HG03571 (cell line): ENCODE data around the gene RAI14.
"Not testable (repeated sequence)": the region's sequence is repeated elsewhere in the genome, so short reads cannot be mapped to it uniquely, and the experiment has no call there.

Experiments used
- ATAC-seq: cut with Tn5 transposase; IDR thresholded peaks from one replicate; pipeline ENCODE4 v1.9.1; 2021; ENCODE audit not compliant: unreplicated experiment

The RAI14 gene

DNA sequence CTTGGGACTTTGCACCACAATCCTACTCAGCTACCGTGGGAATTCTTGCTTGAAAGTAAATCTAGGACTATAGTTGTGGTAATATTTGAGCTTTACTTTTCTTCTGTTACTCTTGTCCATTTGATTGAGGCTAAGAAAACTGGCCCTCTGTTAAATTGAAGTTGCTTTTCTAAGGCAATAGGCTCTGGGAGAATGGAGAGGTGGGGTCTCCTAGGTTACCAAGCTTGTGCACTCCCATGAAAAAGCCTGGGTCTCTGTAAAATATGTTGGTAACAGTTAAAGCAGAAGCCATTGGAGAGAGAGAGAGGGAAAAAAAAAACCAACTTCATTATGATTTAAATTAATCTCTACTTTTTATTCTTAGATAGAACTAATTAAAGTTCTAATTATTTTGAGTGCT is 68.6 kb downstream of the RAI14 start:
- no peak for ATAC-seq

DNA sequence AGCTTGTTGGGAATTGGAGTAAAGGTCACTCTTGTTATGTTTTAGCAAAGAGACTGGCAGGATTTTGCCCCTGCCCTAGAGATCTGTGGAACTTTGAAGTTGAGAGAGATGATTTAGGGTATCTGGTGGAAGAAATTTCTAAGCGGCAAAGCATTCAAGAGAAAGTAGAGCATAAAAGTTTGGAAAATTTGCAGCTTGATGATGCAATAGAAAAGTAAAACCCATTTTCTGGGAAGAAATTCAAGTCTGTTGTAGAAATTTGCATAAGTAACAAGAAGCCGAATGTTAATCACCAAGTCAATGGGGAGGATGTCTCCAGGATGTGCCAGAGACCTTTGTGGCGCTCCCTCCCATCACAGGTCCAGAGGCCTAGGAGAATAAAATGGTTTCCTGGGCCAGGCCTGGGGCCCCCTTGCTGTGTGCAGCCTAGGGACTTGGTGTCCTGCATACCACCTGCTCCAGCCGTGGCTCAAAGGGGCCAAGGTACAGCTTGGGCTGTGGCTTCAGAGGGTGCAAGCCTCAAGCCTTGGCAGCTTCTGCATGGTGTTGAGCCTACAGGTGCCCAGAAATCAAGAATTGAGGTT is 71.1 kb downstream of the RAI14 start:
- ATAC-seq, result not testable (repeated sequence)

DNA sequence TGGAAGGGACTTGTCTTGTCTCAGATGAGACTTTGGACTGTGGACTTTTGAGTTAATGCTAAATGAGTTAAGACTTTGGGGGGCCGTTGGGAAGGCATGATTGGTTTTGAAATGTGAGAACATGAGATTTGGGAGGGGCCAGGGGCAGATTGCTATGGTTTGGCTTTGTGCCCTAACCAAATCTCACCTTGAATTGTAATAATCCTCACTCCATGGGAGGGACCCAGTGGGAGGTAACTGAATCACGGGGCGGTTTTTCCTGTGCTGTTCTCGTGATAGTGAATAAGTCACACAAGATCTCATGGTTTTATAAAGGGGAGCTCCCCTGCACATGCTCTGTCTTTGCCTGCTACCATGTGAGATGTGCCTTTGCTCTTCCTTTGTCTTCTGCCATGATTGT is 72.1 kb downstream of the RAI14 start:
- ATAC-seq, result no peak

DNA sequence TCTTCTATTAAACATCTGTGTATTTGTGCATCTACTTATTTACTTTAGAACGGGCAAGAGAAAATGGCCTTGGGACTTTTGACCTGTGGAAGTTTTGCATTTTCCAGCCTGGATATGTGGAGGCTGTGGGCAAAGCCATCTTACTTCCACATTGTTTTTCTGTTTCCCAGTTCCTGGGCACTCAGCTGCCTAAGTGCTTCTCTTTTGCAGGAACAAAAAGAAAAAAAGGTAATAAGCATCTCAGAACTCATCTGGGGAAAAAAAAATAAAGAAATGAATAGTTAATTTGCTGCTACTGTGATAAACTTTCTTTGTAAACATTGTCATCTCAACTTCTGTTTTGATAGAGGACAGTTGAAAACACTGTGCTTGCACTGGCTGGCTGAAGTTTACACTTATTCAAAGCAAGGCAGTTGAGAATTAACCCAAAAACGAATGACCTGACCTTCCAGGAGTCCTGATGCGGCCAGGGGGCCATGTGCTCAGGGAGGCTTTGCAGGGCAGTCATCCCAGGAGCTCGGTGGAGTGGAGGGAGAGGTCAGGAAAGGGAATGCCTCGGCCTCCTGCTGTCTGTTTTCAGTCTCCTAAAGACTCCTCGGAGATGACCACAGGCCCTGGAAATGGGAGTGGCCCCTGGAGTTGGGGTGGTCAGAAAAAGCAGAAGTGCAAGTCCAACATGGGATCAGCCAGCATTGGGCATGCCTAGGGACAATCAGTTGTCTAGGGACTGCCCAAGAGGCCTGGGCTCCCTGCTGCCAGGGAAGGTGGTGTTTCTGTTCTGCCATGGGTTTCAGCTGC is 75.5 kb downstream of the RAI14 start:
- ATAC-seq, result no peak

DNA sequence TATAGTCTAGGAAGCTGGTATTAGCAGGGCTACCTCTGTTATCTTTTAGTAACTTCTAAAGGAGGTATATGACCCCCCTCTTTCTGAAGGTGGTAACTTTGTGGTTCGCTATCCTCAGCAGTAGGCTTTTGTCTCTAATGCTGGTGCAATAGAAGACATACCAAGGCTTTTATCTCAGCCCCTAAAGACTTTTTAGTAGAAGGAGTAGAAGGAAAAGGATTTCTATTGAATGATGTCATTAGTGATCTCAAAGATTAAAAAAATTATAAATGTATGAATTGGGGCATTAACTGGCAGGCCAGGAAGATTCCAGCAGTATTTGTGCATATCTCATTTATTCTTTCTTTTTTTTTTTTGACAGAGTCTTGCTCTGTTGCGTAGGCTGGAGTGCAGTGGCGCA is 78.2 kb downstream of the RAI14 start:
- no peak for ATAC-seq

GRCh38 chr5:34735491-34736426 is 79.6 kb downstream of the RAI14 start:
- ATAC-seq, result no peak

GRCh38 chr5:34736445-34737115 is 80.5 kb downstream of the RAI14 start:
- no peak for ATAC-seq

DNA sequence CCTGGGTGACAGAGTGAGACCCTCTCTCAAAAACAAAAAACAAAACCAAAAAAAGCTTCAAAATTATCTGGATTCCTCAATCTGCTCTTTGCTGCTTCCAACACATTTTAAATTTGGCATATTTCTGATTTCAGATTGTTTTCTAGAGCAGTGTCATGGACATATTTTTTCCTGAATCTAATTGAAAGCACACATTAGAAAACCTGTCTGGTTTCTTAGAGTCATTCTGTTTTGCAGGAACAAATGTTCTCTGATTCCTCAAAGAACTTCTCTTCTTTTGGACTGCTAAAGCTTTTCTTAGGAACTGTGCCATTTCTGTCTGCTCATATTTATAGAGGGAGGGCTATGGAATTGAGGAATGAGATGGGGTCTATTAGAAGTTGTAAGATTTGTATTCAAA is 81.6 kb downstream of the RAI14 start:
- ATAC-seq, result no peak

GRCh38 chr5:34738381-34738780 is 82.3 kb downstream of the RAI14 start:
- no peak for ATAC-seq

DNA sequence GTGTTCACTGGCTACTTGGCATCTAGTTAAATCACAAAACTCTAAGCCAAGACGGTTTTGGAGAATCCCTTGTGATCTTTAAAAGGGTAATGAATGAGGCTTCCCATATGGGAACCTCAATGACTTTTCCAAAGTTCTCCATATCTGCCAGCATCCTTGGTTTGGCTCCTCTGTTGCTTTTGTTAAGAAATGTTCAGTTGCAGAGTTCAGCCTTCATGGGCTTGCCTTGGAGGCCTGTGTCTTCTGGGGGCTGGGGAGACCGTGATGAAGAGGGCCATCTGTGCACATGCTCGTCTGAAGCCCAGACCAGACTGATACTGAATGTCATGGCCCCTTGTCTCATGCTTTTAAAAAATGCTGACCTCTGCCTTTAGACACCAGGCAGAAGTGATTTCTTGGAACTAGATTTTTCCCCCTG is 84.3 kb downstream of the RAI14 start:
- no peak for ATAC-seq

DNA sequence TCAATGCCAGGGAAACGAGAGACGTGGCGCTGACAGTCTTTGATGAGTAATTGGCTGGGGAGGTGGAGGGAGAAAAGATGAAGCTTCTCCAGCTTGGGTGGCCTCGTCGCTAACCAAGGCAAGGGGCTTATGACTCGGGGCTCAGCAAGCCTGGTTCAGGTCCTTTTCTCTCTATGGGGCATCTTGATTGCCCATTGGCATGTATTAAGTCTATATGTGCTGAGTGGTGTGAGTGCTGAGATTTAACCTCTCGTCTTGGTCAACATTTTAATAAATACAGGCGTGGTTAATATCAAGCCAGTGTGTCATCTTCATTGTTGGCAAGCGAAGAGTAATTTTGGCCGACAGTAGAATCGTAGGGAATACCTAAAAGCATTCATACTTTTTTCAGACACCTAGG is 85.9 kb downstream of the RAI14 start:
- no peak for ATAC-seq

GRCh38 chr5:34743878-34744277 is 87.8 kb downstream of the RAI14 start:
- no peak for ATAC-seq

DNA sequence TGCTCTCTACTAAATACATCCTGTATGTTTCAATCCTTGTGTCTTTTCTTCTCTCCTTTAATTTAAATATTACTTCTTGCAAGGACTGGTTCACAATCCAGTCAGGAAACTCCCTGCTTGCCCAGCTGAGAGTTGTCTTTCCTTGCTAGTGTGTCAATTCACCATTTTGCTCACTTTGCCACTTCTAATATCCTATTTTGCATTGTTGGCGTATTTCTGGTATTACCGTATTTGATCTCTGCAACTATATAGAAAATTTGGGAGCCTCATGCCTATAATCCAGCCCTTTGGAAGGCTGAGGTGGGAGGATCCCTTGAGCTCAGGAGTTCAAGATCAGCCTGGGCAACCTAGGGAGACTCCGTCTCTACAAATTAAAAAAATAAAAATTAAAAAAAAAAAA is 92.3 kb downstream of the RAI14 start:
- ATAC-seq, result no peak

GRCh38 chr5:34749431-34749873 is 93.3 kb downstream of the RAI14 start:
- no peak for ATAC-seq

GRCh38 chr5:34750206-34750605 is 94.1 kb downstream of the RAI14 start:
- no peak for ATAC-seq

GRCh38 chr5:34751807-34752736 is 95.9 kb downstream of the RAI14 start:
- no peak for ATAC-seq

DNA sequence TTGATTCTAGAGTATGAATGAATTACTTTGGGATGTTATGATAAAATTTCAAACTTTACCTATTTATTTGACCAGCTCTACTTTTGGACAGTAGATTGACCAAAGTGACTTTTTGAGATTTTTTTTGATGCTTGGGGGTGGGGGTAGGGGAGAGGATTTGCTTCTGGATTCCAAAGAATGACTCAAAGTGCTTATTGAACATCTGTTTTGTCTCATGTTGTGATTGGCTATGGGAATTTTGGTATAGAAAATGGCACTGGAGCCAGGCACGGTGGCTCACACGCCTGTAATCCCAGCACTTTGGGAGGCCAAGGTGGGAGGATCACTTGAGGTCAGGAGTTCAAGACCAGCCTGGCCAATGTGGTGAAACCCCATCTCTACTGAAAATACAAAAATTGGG is 97.1 kb downstream of the RAI14 start:
- not testable (repeated sequence) for ATAC-seq

DNA sequence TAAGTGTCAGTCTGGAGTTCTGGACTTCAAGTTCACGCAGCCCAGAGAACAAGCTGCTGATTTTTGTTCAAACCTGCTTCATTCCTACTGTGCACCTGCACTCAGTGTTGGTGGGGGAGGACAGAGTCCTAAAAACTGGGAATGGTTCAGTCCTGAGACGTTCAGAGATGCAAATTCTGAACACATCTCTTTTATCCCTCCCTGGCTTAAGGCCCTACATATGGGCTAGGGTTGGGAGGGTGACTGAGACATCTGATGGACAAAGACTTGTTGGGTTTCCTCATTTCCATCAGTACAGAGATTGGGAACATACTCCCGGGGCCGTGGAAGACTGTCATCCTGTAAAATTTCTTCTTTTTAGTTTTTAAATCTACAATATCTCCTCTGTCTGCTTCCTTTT is 99.8 kb downstream of the RAI14 start:
- ATAC-seq, result no peak

DNA sequence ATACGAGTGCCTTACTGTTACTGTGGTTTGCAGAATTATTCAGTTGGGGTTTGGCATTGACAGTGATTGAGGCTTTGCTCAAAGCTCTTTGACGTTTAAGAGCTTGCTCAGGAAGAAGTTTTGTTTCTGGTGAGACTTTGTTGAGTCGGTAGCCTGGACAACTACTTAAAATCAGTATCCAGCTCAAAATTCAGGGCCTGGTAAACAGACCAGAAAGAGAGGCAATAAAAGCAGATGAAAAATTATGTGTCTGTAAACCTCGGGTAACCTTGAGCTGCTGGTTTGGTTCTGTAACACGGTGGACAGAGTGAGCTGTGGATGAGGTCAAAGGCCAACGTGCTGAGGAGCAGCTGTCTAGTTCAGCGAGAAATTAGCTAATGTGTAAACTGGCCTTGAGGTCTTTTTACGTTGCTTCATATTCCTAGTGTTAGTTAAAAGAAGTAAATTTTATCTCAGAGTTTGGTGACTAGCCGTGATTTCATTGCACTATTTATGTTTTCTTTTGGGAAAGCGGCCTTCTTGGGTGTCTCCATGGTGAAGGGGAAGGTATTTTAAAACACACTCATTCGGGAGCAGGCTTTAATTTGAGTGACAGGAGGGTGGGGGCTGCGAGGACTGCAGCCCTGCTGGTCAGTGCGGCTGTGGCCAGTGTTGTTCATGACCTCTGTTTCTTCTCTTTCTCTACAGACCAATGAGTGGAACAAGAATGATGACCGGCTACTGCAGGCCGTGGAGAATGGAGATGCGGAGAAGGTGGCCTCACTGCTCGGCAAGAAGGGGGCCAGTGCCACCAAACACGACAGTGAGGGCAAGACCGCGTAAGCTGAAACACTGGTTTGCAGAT is 100.9 kb downstream of the RAI14 start:
- no peak for ATAC-seq
